SKM-1 treated with dmso at 0.1 percent for 144 hours (cell line): ENCODE results near the gene TBC1D32.

Experiments used
- DNase-seq: peaks from one replicate; lab custom pipeline; 2025; ENCODE audit not compliant: unreplicated experiment; lab: John Stamatoyannopoulos, UW

Gene TBC1D32

DNA sequence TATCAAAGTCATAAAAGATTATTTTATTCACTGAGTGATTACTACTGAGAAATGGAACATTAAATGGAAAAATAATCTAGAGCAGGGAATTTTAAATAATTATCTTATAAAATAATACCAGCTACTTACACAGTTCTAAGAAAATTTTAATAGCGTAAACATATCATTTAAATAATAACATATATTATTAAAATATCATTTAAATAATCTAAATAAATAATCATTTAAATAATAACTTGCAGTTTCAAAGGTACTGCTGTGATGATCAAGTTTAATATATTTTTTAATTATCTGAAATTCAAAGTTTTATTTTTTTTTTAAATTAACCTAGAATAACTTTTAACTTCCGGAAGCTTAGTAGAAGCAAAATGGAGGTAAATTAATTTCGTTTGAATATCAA, 301.2 kb downstream of the TBC1D32 start:
- no peak for DNase-seq

DNA sequence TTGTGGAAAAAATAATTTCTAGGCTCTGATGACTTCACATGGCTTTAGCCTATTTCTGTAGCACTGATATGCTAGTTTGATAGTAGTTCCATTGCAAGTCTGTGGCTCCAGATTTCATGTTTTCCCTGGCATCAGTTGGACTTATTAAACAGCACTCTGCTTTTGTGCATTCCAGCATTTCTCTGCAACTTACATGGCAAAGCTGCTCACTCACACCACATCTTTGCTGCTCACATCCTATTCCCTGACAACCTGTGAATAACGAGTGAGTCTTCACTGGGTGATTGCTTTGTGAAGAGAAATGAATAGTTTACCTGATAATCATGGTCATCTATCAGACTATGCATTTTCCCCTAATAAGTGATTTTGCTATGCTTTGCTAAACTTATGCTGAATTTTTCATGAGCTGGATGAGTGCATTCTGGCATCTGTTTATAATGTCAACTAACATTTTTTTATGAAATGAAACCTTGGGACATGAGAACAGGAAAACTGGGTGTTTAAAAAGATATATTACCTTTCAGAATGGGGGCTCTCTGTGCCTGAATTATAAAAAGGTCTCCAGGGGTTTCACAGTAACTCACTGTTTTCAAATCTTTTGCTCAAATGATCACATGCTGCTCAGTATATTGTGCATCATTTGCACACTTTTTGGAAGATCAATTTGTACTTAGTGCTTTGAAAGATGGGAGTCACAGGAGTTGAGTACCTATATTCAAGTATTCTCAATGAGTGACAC, 301.8 kb downstream of the TBC1D32 start:
- no peak for DNase-seq
